Spleen (tissue), 11 donors: ENCODE data around the gene ZNF575. TPM values are rescaled to one million over a fixed set of nuclear protein-coding genes. Genes with fewer than 3 reads are reported as not detected.

Source experiments
- DNase-seq: peaks from one replicate; pipeline ENCODE4 v3.0.0-alpha.2; 2020
- H3K27ac ChIP-seq, 8 donors: fragments of 200-600 bp; sonication (generic) in 7 of 8; 1 replicate in 4 of 8; 2 replicates in 4 of 8; pipeline versions ENCODE4 v1.5.0 to v1.8.0; 2016 to 2021; ENCODE audit warnings: inconsistent platforms in 4 of 8, mild to moderate bottlenecking in 4 of 8, moderate library complexity in 1 of 8
- H3K27me3 ChIP-seq, 7 donors: fragments of 200-600 bp; sonication (generic) in 6 of 7; replicated peaks in 1 of 7; 1 replicate in 4 of 7; 2 replicates in 3 of 7; pipeline versions ENCODE4 v1.5.0 to v1.8.0; 2016 to 2021; ENCODE audit warnings: inconsistent platforms in 3 of 7, mild to moderate bottlenecking in 1 of 7
- H3K36me3 ChIP-seq, 6 donors: fragments of 200-600 bp; sonication (generic) in 5 of 6; 1 replicate in 4 of 6; 2 replicates in 2 of 6; pipeline versions ENCODE4 v1.5.0 to v1.8.0; 2016 to 2021; ENCODE audit warnings: inconsistent platforms in 2 of 6
- H3K4me1 ChIP-seq, 6 donors: fragments of 200-600 bp; sonication (generic) in 5 of 6; 1 replicate in 3 of 6; 2 replicates in 3 of 6; pipeline versions ENCODE4 v1.5.0 to v1.8.0; 2016 to 2021; ENCODE audit warnings: inconsistent platforms in 3 of 6
- H3K4me3 ChIP-seq, 8 donors: fragments of 200-600 bp; sonication (generic) in 7 of 8; 1 replicate in 4 of 8; 2 replicates in 4 of 8; pipeline versions ENCODE4 v1.5.0 to v1.8.0; 2016 to 2021; ENCODE audit warnings: inconsistent platforms in 4 of 8, mild to moderate bottlenecking in 4 of 8, moderate library complexity in 2 of 8
- H3K9me3 ChIP-seq, 8 donors: fragments of 200-600 bp; sonication (generic) in 7 of 8; 1 replicate in 4 of 8; 2 replicates in 4 of 8; pipeline versions ENCODE4 v1.5.0 to v1.8.0; 2016 to 2021; ENCODE audit warnings: inconsistent platforms in 4 of 8
- POLR2A ChIP-seq, 3 donors: fragments of 450-650 bp; IDR thresholded peaks; one replicate each; pipeline ENCODE4 v1.5.1; 2017; ENCODE audit warnings: antibody characterized with exemption in 3 of 3, mild to moderate bottlenecking in 1 of 3
- POLR2AphosphoS5 ChIP-seq, 3 donors: sonication (generic); formaldehyde crosslinking; IDR thresholded peaks; one replicate each; pipeline ENCODE4 v1.5.1; 2017; ENCODE audit warnings: antibody characterized with exemption in 3 of 3
- WGBS, 5 donors: extraction: QIAGEN DNeasy Blood & Tissue Kit in 3 of 5; methylation state at CpG; one replicate each; pipeline versions ENCODE4 v1.1.5 to v1.1.7; 2013 to 2018; 5-methylcytosine and 5-hydroxymethylcytosine counted together
- intact Hi-C: fragments of 100-400 bp; cut with DNase I; formaldehyde crosslinking; loops from one replicate; pipeline ENCODE4 v1.15.0; 2023; ENCODE audit warnings: low total_unique reads
- polyA plus RNA-seq, 3 donors: library from polyadenylated mRNA; stranded (reverse); fragments of 200-250 nt; gene quantifications; one replicate each; pipeline ENCODE4 v1.2.1, GENCODE V29; 2013
- total RNA-seq, 7 donors: library from RNA; depleted of rRNA in 3 of 7; stranded (reverse); fragments of >200 nt in 3 of 7; fragmentation: NEBNext Ultra II Directional in 4 of 7; extraction: Animal tissue kit (Norgen Biotek cat#: 25700) in 4 of 7; gene quantifications; one replicate each; pipeline versions ENCODE4 v1.1.0 to v1.2.1, GENCODE V29; 2016 to 2021
- TF ChIP-seq, protein P1 (sequence below), 11 experiments: fragments of 200-600 bp in 7 of 11; fragments of 450-650 bp in 4 of 11; sonication (generic) in 4 of 11; IDR thresholded peaks in 8 of 11; conservative IDR thresholded peaks in 3 of 11; 1 replicate in 7 of 11; 2 replicates in 4 of 11; pipeline versions ENCODE4 v1.4.0 to v1.8.0; 2016 to 2021; ENCODE audit warnings: antibody characterized with exemption in 11 of 11, inconsistent platforms in 4 of 11, mild to moderate bottlenecking in 1 of 11
- donor health status: healthy with polysubstance abuse.
- donor health status: DM: no; HTN: no; CAD: no; lungs with moderate emphysema.
- donor health status: DM: no; HTN: no; CAD: no.
- donor health status: Bipolar disorder and iron deficiency.
- donor health status: healthy.
- donor health status: DM: no; HTN: no; CAD: no.
- donor health status: DM: yes; HTN: yes; CAD: no.

Gene ZNF575
- total and polyA plus RNA-seq, 10 donors, result 0.82 to 4.3 (median 2.1) TPM; not detected in 2

DNA sequence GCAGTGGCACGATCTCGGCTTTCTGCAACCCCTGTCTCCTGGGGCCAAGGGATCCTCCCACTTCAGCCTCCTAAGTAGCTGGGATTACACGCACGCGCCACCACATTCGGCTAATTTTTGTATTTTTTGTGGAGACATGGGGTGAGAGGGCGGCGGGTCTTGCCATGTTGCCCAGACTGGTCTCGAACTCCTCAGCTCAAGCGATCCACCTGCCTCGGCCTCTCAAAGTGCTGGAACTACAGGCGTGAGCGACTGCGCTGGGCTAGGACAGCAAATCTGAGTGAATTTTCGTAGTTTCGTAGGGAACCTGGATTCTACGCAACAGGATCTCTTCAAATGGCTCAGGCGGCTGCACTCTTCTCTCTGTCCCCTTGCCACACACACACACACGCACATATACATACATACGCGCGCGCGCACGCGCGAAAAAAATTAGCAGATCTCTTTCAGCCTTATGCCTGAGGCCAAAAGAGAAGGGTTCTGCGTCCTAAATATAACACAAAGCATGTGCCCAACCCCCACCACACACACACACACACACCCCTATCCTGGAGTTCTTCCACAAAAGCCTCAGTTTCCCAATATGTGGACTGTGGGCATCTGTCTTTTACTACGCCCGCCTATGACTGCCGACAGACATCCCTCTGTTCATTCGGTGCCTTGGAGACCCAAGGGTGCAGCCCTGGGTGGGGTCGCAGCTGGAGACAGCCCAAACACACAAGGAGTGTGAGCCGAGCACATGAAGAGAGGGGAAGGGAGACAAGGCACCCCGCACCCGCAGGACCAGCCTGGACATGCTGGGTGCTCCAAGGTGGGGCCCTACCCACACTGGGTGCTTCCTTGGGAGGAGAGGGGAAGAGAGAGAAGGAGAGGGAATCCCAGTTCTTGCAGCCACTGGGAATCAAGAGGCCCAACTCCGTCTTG is 43.2 kb downstream of the ZNF575 start:
- H3K27ac ChIP-seq, result peak overlapping the region in 7 of 8 donors; percentile 22 to 93 (median 86)
- 62 to 77% (median 74%) methylated on average over 37 of the region's 37 CpGs for WGBS, 5 donors
- H3K9me3 ChIP-seq, result no peaks in the 10 kb centered on the region
- H3K27me3 ChIP-seq, result no peaks in the 10 kb centered on the region
- intact Hi-C loops, result no loop called here
- DNase-seq, result peak; percentile 77
- peaks cover 9 to 72% (median 38%) of the 10 kb centered on the region in 6 donors for H3K4me1 ChIP-seq
- TF ChIP-seq, protein P1, sequence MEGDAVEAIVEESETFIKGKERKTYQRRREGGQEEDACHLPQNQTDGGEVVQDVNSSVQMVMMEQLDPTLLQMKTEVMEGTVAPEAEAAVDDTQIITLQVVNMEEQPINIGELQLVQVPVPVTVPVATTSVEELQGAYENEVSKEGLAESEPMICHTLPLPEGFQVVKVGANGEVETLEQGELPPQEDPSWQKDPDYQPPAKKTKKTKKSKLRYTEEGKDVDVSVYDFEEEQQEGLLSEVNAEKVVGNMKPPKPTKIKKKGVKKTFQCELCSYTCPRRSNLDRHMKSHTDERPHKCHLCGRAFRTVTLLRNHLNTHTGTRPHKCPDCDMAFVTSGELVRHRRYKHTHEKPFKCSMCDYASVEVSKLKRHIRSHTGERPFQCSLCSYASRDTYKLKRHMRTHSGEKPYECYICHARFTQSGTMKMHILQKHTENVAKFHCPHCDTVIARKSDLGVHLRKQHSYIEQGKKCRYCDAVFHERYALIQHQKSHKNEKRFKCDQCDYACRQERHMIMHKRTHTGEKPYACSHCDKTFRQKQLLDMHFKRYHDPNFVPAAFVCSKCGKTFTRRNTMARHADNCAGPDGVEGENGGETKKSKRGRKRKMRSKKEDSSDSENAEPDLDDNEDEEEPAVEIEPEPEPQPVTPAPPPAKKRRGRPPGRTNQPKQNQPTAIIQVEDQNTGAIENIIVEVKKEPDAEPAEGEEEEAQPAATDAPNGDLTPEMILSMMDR (IDR thresholded peaks at IDR 0.05 in 8 of 11, conservative IDR thresholded peaks at IDR 0.05 in 3 of 11), result no peak
- TF ChIP-seq POLR2AphosphoS5 (IDR thresholded peaks at IDR 0.05) (no peak), POLR2A (IDR thresholded peaks at IDR 0.05) (no peak)
- peak overlapping the region; percentile 20 to 93 (median 75) for H3K4me3 ChIP-seq
- peaks cover 0 to 28% (median 3%) of the 10 kb centered on the region in 6 donors for H3K36me3 ChIP-seq

DNA sequence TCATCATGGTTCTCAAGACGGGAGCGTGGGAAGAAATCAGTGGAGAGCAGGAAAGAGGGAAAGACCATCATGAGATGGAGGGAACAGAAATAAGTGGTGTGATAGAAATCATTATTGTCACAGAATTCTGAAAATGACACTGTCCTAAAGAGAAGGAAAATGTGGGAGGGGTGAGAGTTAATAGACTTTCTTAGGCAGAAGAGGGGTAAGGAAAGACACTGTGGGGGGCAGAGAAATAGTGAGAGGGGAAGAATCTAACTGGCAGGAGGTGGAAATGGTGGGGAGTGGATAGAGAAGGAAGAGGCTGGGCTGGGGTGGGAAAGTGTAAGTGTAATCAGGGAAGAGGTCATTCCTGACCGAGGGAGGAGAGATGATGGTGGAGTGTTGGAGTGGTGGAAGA is 45.8 kb downstream of the ZNF575 start:
- Histone ChIP-seq H3K9me3 (no peaks in the 10 kb centered on the region), H3K36me3 (peaks cover 0 to 8% (median 0%) of the 10 kb centered on the region in 6 donors), H3K4me1 (peaks cover 13 to 72% (median 46%) of the 10 kb centered on the region in 6 donors), H3K4me3 (no peak overlapping the region), H3K27me3 (no peaks in the 10 kb centered on the region), H3K27ac (no peak overlapping the region)
- DNase-seq, result no peak
- WGBS, 5 donors, result 85 to 92% (median 87%) methylated on average over 3 of the region's 3 CpGs
- no peak for TF ChIP-seq POLR2AphosphoS5 (IDR thresholded peaks at IDR 0.05)
- TF ChIP-seq POLR2A (IDR thresholded peaks at IDR 0.05), result no peak
- TF ChIP-seq, protein P1 (IDR thresholded peaks at IDR 0.05 in 8 of 11, conservative IDR thresholded peaks at IDR 0.05 in 3 of 11), result no peak
- intact Hi-C loops, result no loop called here

DNA sequence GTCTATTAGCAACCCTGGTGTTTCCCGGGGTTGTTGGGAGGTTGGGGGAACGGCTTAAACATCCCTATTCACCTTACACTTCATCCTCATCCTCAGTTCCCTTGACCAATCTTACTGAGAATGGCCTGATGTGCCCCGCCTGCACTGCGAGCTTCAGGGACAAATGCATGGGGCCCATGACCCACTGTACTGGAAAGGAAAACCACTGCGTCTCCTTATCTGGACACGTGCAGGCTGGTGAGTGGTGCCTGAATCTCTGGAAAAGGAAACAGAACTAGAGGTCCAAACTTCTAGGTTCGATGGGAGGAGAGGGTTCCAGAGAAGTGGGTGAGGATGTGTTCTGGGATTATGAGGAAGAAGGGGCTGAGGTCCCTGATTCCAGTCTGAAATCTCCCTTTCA is 48.5 kb downstream of the ZNF575 start:
- Histone ChIP-seq H3K4me1 (peaks cover 4 to 62% (median 36%) of the 10 kb centered on the region in 6 donors), H3K4me3 (peak overlapping the region in 4 of 8 donors; percentile 34 to 64 (median 46)), H3K27ac (peak overlapping the region in 5 of 8 donors; percentile 29 to 81 (median 72)), H3K27me3 (no peaks in the 10 kb centered on the region), H3K36me3 (peaks cover 0 to 9% (median 0%) of the 10 kb centered on the region in 6 donors), H3K9me3 (no peaks in the 10 kb centered on the region)
- WGBS, 5 donors, result 51 to 73% (median 69%) methylated on average over 7 of the region's 7 CpGs
- TF ChIP-seq POLR2AphosphoS5 (IDR thresholded peaks at IDR 0.05), result no peak
- TF ChIP-seq, protein P1 (IDR thresholded peaks at IDR 0.05 in 8 of 11, conservative IDR thresholded peaks at IDR 0.05 in 3 of 11), result no peak
- TF ChIP-seq POLR2A (IDR thresholded peaks at IDR 0.05), result no peak
- intact Hi-C loops, result loop anchor here (10.0 kb wide), 1 partner anchor 47 kb away; the partner anchor contains the start of gene ZNF575
- no peak for DNase-seq

DNA sequence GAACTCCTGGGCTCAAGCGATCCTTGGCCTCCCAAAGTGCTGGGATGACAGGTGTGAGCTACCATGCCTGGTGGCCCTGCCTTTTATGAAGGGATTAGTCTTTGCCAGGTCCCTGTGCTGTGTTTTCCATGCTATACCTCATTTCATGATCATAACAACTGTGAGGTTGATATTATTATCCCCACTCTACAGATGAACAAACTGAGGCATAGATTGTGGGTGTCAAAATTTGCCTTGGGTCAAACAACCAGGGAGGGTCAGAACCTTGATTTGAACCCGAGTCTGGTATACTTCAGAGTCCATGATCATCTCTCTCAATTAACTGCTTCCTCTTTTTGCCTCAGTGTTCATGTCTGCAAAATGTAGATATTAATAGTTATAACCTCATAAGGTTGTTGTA is 49.5 kb downstream of the ZNF575 start:
- intact Hi-C loops, result loop anchor here (10.0 kb wide), 1 partner anchor 48 kb away; the partner anchor contains the start of gene ZNF575

More for the DNA sequence above, 49.5 kb downstream of the ZNF575 start:
- no peaks in the 10 kb centered on the region for H3K27me3 ChIP-seq
- no peak overlapping the region for H3K4me3 ChIP-seq
- H3K4me1 ChIP-seq, result peaks cover 4 to 60% (median 36%) of the 10 kb centered on the region in 6 donors
- H3K9me3 ChIP-seq, result no peaks in the 10 kb centered on the region
- H3K36me3 ChIP-seq, result peaks cover 0 to 20% (median 0%) of the 10 kb centered on the region in 6 donors
- TF ChIP-seq, protein P1 (IDR thresholded peaks at IDR 0.05 in 8 of 11, conservative IDR thresholded peaks at IDR 0.05 in 3 of 11), result no peak
- TF ChIP-seq POLR2AphosphoS5 (IDR thresholded peaks at IDR 0.05) (no peak), POLR2A (IDR thresholded peaks at IDR 0.05) (no peak)
- 80 to 87% (median 84%) methylated on average over 2 of the region's 2 CpGs for WGBS, 5 donors
- H3K27ac ChIP-seq, result no peak overlapping the region
- DNase-seq, result no peak
